Type B pancreatic cell (in vitro differentiated cells): Measurements from ENCODE around the gene STEAP1. TPM values are rescaled to one million over a fixed set of nuclear protein-coding genes. Genes with fewer than 3 reads are reported as not detected.

Experiments used
- DNase-seq: peaks from one replicate; pipeline ENCODE4 v3.0.0; 2021; ENCODE audit warnings: mixed read lengths; ENCODE audit not compliant: unreplicated experiment; ENCODE audit errors: extremely low spot score
- H3K27ac Mint-ChIP-seq: 2 replicates; pipeline ENCODE4 v1.8.0; 2021; ENCODE audit warnings: mild to moderate bottlenecking, mixed read lengths
- H3K27me3 Mint-ChIP-seq: 2 replicates; pipeline ENCODE4 v1.8.0; 2021; ENCODE audit warnings: mixed read lengths
- H3K36me3 Mint-ChIP-seq: 2 replicates; pipeline ENCODE4 v1.8.0; 2021; ENCODE audit warnings: mixed read lengths
- H3K4me1 Mint-ChIP-seq: one replicate; pipeline ENCODE4 v1.8.0; 2021; ENCODE audit warnings: mixed read lengths; ENCODE audit not compliant: unreplicated experiment
- H3K4me3 Mint-ChIP-seq: 2 replicates; pipeline ENCODE4 v1.8.0; 2021; ENCODE audit warnings: mild to moderate bottlenecking, mixed read lengths
- H3K9me3 Mint-ChIP-seq: 2 replicates; pipeline ENCODE4 v1.8.0; 2021; ENCODE audit warnings: mixed read lengths
- total RNA-seq: library from RNA; stranded (reverse); gene quantifications from 2 replicates; pipeline ENCODE4 v1.2.1, GENCODE V29; 2021; ENCODE audit warnings: low replicate concordance
- TF ChIP-seq, protein P1 (sequence below): fragments of 200-600 bp; sonication (generic); conservative IDR thresholded peaks from 2 replicates; pipeline ENCODE4 v1.5.0; 2021; ENCODE audit warnings: antibody characterized with exemption, mild to moderate bottlenecking

Gene STEAP1
- total RNA-seq, 1 donor from 2014 or later, result 2.9 TPM

DNA sequence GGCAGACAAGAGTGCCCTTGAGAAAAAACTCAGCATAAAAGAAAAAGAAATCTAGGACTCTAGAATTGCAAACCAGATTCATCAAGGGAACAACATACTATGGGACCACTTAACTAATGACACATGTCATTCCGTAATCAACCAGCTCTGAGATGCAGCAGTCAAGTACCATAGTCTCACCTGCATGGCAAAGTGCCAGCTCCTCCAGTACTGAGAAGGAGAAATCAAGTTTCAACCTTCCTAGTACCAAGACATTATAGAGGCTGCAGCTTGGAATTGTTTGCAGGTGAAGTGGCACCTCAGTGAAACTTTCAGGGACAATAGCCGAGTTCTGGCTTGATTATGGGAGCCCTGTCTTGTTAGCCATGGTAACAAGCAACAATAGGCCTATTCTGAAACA is 11.5 kb downstream of the STEAP1 start:
- DNase-seq, result no peak
- TF ChIP-seq, protein P1, sequence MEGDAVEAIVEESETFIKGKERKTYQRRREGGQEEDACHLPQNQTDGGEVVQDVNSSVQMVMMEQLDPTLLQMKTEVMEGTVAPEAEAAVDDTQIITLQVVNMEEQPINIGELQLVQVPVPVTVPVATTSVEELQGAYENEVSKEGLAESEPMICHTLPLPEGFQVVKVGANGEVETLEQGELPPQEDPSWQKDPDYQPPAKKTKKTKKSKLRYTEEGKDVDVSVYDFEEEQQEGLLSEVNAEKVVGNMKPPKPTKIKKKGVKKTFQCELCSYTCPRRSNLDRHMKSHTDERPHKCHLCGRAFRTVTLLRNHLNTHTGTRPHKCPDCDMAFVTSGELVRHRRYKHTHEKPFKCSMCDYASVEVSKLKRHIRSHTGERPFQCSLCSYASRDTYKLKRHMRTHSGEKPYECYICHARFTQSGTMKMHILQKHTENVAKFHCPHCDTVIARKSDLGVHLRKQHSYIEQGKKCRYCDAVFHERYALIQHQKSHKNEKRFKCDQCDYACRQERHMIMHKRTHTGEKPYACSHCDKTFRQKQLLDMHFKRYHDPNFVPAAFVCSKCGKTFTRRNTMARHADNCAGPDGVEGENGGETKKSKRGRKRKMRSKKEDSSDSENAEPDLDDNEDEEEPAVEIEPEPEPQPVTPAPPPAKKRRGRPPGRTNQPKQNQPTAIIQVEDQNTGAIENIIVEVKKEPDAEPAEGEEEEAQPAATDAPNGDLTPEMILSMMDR, result no peak
- no peak overlapping the region for H3K4me3 Mint-ChIP-seq
- no peaks in the 10 kb centered on the region for H3K36me3 Mint-ChIP-seq
- H3K9me3 Mint-ChIP-seq, result peaks cover 4% of the 10 kb centered on the region
- no peak overlapping the region for H3K27ac Mint-ChIP-seq
- H3K27me3 Mint-ChIP-seq, result no peaks in the 10 kb centered on the region
- H3K4me1 Mint-ChIP-seq, result no peaks in the 10 kb centered on the region

DNA sequence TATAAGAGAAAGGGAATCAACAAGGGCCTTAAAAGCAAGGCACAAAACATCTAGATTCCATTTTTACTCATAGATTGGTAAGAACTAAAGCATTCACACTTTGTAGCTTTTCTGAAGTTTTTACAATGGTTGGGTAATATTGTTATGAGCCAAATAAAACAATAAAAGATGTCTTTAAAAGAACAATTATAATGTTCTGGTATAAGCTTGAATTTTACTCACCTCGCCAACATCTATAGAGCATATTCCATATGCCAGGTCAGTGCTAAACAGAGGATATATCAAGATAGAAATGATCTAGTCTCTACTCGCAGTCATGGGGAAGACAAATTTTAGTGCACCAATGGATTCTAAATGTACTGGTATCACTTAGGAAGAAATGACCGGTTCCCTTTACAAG is 11.9 kb downstream of the STEAP1 start:
- H3K27me3 Mint-ChIP-seq, result no peaks in the 10 kb centered on the region
- H3K9me3 Mint-ChIP-seq, result peaks cover 4% of the 10 kb centered on the region

DNA sequence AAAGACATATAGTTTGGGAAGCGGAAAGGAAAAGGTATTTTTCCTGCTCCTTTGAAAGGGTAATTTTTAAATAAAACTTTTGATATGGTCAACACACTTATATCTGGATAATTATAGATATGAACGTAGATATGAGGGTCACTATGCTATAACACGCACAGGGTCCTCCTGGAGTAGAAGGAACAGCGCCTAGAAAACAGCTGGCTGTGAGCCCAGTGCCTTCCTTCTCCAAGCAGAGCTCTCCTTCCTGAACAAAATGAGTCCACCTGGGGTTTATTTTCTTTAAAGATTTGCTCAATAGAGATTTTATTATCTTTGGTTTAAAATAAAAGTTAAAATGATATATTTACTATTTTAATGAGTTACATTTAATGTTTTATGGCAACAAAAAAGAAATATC is 13.1 kb downstream of the STEAP1 start:
- TF ChIP-seq, protein P1, result no peak
- H3K4me1 Mint-ChIP-seq, result no peaks in the 10 kb centered on the region

More for the DNA sequence above, 11.9 kb downstream of the STEAP1 start:
- TF ChIP-seq, protein P1, result no peak
- Mint-ChIP-seq H3K4me3 (no peak overlapping the region), H3K27ac (no peak overlapping the region), H3K4me1 (no peaks in the 10 kb centered on the region), H3K36me3 (no peaks in the 10 kb centered on the region)
- no peak for DNase-seq

DNA sequence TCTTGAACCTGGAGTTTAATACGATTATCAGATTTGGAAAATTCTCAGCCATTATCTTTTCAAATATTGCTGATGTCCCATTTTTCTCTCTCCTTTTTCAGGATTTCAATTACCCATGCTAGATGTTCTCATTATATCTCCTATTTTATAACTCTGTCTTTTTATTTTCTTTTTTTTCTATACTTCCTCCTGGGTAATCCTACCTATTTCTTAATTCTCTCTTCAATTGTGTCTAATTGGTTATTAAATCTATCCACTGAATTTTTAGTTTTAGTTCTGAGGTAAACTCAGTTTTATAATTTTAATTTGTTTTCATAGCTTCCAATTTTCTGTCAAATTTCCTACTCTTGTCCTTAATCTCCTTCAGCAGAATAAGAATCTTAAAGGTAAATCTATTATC is 15.6 kb downstream of the STEAP1 start:
- DNase-seq, result no peak
- Mint-ChIP-seq H3K4me3 (no peak overlapping the region), H3K27ac (no peak overlapping the region), H3K9me3 (peaks cover 4% of the 10 kb centered on the region), H3K27me3 (peaks cover 6% of the 10 kb centered on the region), H3K36me3 (no peaks in the 10 kb centered on the region), H3K4me1 (no peaks in the 10 kb centered on the region)
- TF ChIP-seq, protein P1, result no peak

More for the DNA sequence above, 13.1 kb downstream of the STEAP1 start:
- H3K27me3 Mint-ChIP-seq, result peaks cover 6% of the 10 kb centered on the region
- H3K27ac Mint-ChIP-seq, result no peak overlapping the region
- no peak overlapping the region for H3K4me3 Mint-ChIP-seq
- no peaks in the 10 kb centered on the region for H3K36me3 Mint-ChIP-seq
- no peak for DNase-seq
- peaks cover 4% of the 10 kb centered on the region for H3K9me3 Mint-ChIP-seq

DNA sequence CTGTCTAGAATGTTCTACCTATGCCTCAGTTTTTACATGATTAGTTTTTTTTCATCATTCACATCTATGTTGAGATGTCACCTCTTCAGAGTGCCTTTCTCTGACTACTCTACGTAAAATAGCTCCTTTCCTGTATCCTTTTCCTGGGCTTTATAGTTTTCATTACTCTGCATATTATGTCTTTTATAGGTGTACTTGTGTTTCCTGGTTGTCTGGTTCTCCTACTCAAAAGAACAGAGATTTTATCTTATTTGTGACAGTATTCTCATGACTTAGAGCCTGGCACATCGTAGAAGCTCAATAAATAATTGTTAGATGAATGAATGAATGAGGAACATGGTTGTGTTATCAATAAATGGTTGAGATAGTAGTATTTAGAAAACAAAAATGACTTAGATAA is 17.9 kb downstream of the STEAP1 start:
- no peak overlapping the region for H3K4me3 Mint-ChIP-seq
- no peaks in the 10 kb centered on the region for H3K36me3 Mint-ChIP-seq
- H3K9me3 Mint-ChIP-seq, result peaks cover 4% of the 10 kb centered on the region
- H3K27ac Mint-ChIP-seq, result no peak overlapping the region
- H3K27me3 Mint-ChIP-seq, result peaks cover 6% of the 10 kb centered on the region
- DNase-seq, result no peak
- no peaks in the 10 kb centered on the region for H3K4me1 Mint-ChIP-seq
- TF ChIP-seq, protein P1, result no peak

DNA sequence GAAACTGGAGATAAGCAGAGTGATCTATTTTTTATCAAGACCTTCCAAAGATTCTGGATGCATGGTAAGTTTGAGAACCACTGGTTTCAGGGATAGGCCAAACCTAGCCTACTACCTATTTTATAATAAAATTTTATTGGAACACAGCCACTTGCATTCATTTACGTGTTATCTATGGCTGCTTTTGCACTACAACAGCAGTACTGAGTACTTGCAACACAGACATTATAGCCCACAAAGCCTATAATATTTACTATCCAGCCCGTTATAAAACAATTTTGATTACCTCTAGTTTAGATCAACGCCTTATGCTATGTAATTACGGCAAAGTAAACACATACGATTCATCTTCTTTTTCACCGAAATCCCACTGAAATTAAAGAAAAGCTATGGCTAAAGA is 18.4 kb downstream of the STEAP1 start:
- Mint-ChIP-seq H3K36me3 (no peaks in the 10 kb centered on the region), H3K27ac (no peak overlapping the region), H3K4me1 (no peaks in the 10 kb centered on the region), H3K27me3 (peaks cover 6% of the 10 kb centered on the region), H3K9me3 (peaks cover 4% of the 10 kb centered on the region), H3K4me3 (no peak overlapping the region)
- TF ChIP-seq, protein P1, result no peak
- DNase-seq, result no peak
